GM12878 (cell line): ENCODE data around the gene GAREM2. TPM values are rescaled to one million over a fixed set of nuclear protein-coding genes. Genes with fewer than 3 reads are reported as not detected.

ENCODE experiments used
- ATAC-seq: fragments of 200-7000 bp; cut with Tn5 transposase; 3 replicates; pipeline ENCODE4 v1.9.1; 2020; ENCODE audit warnings: mild to moderate bottlenecking, moderate library complexity
- BruUV-seq: library from RNA; stranded (reverse); fragments of 400-500 nt; replicated peaks from 2 replicates; lab custom pipeline; 2021; lab: Mats Ljungman, UMichigan
- CTCF ChIA-PET: fragments of 300-600 bp; sonication (Branson Sonifier 250); formaldehyde crosslinking; extraction: SDS; loops from one replicate; lab custom pipeline; 2021; ENCODE audit warnings: inconsistent platforms; lab: Yijun Ruan, JAX
- POLR2A ChIA-PET: fragments of 350-600 bp; formaldehyde crosslinking; extraction: SDS; loops from one replicate; lab custom pipeline; 2021; ENCODE audit warnings: inconsistent platforms; lab: Charles Lee
- RAD21 ChIA-PET: fragments of 300-600 bp; sonication (Branson Sonifier 250); formaldehyde crosslinking; loops from one replicate; lab custom pipeline; 2023; ENCODE audit warnings: antibody characterized with exemption; ENCODE audit not compliant: unreplicated experiment; lab: Charles Lee
- SMC1A ChIA-PET: fragments of 300-600 bp; sonication (Branson Sonifier 250); formaldehyde crosslinking; loops from one replicate; lab custom pipeline; 2023; ENCODE audit not compliant: unreplicated experiment, uncharacterized antibody; lab: Charles Lee
- DNase-seq: peaks from one replicate; pipeline ENCODE4 v3.0.0-alpha.2; 2011; ENCODE audit warnings: low read depth, low spot score
- FAIRE-seq: peaks from 3 replicates; lab custom pipeline; 2011; peaks lifted over from hg19 to GRCh38; lab: Jason Lieb, UNC
- H2AFZ ChIP-seq: 2 replicates; pipeline ENCODE4 v1.6.0; 2011; ENCODE audit warnings: low read depth, low read length, control low read depth; ENCODE audit not compliant: control insufficient read depth
- H3K27ac ChIP-seq: 2 replicates; pipeline ENCODE4 v1.5.1; 2011; ENCODE audit warnings: control low read depth; ENCODE audit not compliant: control insufficient read depth, insufficient read depth
- H3K27me3 ChIP-seq, 2 experiments: replicated peaks in 1 of 2; 2 replicates each; pipeline versions ENCODE4 v1.6.0 to v1.6.1; 2011; ENCODE audit warnings: low read length in 1 of 2; ENCODE audit not compliant: control insufficient read depth in 2 of 2, insufficient read depth in 2 of 2
- H3K36me3 ChIP-seq, 2 experiments: 2 replicates each; pipeline ENCODE4 v1.5.1; 2011; ENCODE audit warnings: low read length in 1 of 2; ENCODE audit not compliant: control insufficient read depth in 2 of 2, insufficient read depth in 2 of 2
- H3K4me1 ChIP-seq: 2 replicates; pipeline ENCODE4 v1.6.1; 2011; ENCODE audit warnings: mild to moderate bottlenecking, low read length, moderate library complexity, mixed read lengths; ENCODE audit not compliant: control insufficient read depth, insufficient read depth
- H3K4me2 ChIP-seq: 2 replicates; pipeline ENCODE4 v1.6.0; 2011; ENCODE audit warnings: control low read depth; ENCODE audit not compliant: control insufficient read depth, insufficient read depth
- H3K4me3 ChIP-seq: fragments of 200-600 bp; sonication (generic); 2 replicates; pipeline ENCODE4 v1.5.1; 2016
- H3K79me2 ChIP-seq: 2 replicates; pipeline ENCODE4 v1.6.0; 2011; ENCODE audit warnings: low read length; ENCODE audit not compliant: control insufficient read depth, insufficient read depth
- H3K9ac ChIP-seq: 2 replicates; pipeline ENCODE4 v1.8.0; 2011; ENCODE audit warnings: low read length, control low read depth, mixed read lengths; ENCODE audit not compliant: control insufficient read depth, insufficient read depth
- H3K9me3 ChIP-seq: replicated peaks from 3 replicates; pipeline ENCODE4 v1.5.1; 2011; ENCODE audit warnings: mild to moderate bottlenecking, low read length; ENCODE audit not compliant: control insufficient read depth, insufficient read depth
- H4K20me1 ChIP-seq: 2 replicates; pipeline ENCODE4 v1.6.0; 2011; ENCODE audit not compliant: control insufficient read depth, insufficient read depth
- ATF3 ChIP-seq: IDR thresholded peaks from 2 replicates; pipeline ENCODE4 v1.6.1; 2011; ENCODE audit warnings: low read depth, mild to moderate bottlenecking, low read length, moderate library complexity, borderline replicate concordance; ENCODE audit errors: extremely low read depth
- BACH1 ChIP-seq: fragments of 450-650 bp; IDR thresholded peaks from 2 replicates; pipeline ENCODE4 v1.6.1; 2017; ENCODE audit warnings: mild to moderate bottlenecking, borderline replicate concordance
- CHD1 ChIP-seq: IDR thresholded peaks from 2 replicates; pipeline ENCODE4 v1.6.1; 2012; ENCODE audit warnings: low read depth, low read length, improper control_type of control experiment
- CHD2 ChIP-seq: IDR thresholded peaks from 2 replicates; pipeline ENCODE4 v1.6.1; 2011; ENCODE audit warnings: low read depth, low read length, improper control_type of control experiment, borderline replicate concordance
- EGR1 ChIP-seq, 2 experiments: IDR thresholded peaks; 1 replicate in 1 of 2; 2 replicates in 1 of 2; pipeline ENCODE4 v1.6.1; 2011 to 2012; ENCODE audit warnings: low read depth in 2 of 2, low read length in 2 of 2, borderline replicate concordance in 1 of 2, mild to moderate bottlenecking in 1 of 2, moderate library complexity in 1 of 2
- MEF2B ChIP-seq: fragments of 450-650 bp; IDR thresholded peaks from 2 replicates; pipeline ENCODE4 v1.6.1; 2018; ENCODE audit warnings: mild to moderate bottlenecking, moderate library complexity; ENCODE audit not compliant: partially characterized antibody, poor library complexity, severe bottlenecking
- MTA2 ChIP-seq: fragments of 450-650 bp; IDR thresholded peaks from 2 replicates; pipeline ENCODE4 v1.6.1; 2016; ENCODE audit warnings: low read depth, mild to moderate bottlenecking, moderate library complexity
- PAX5 ChIP-seq: IDR thresholded peaks from 2 replicates; pipeline ENCODE4 v1.6.1; 2011; ENCODE audit warnings: low read depth, low read length, borderline replicate concordance
- SMAD5 ChIP-seq: IDR thresholded peaks from 2 replicates; pipeline ENCODE4 v1.6.1; 2016; ENCODE audit warnings: antibody characterized with exemption, low read depth
- SMC3 ChIP-seq: IDR thresholded peaks from 2 replicates; pipeline ENCODE4 v1.6.1; 2011; ENCODE audit warnings: low read length, improper control_type of control experiment, borderline replicate concordance
- SUZ12 ChIP-seq: fragments of 200-600 bp; sonication (generic); IDR thresholded peaks from one replicate; pipeline ENCODE4 v1.6.1; 2018; ENCODE audit warnings: antibody characterized with exemption, mild to moderate bottlenecking; ENCODE audit not compliant: unreplicated experiment
- TAF1 ChIP-seq: IDR thresholded peaks from 2 replicates; pipeline ENCODE4 v1.6.1; 2011; ENCODE audit warnings: mild to moderate bottlenecking, low read depth, low read length, borderline replicate concordance
- ZNF592 ChIP-seq: fragments of 450-650 bp; IDR thresholded peaks from 2 replicates; pipeline ENCODE4 v1.6.1; 2017; ENCODE audit warnings: mild to moderate bottlenecking, moderate library complexity
- ZNF687 ChIP-seq: fragments of 450-650 bp; IDR thresholded peaks from 2 replicates; pipeline ENCODE4 v1.6.1; 2017; ENCODE audit warnings: mild to moderate bottlenecking, moderate library complexity
- WGBS: methylation state at CpG from one replicate; pipeline ENCODE4 v1.1.6; 2016; ENCODE audit warnings: low lambda C conversion rate; ENCODE audit not compliant: insufficient replicate concordance, insufficient coverage; ENCODE audit errors: missing lambda C conversion rate; 5-methylcytosine and 5-hydroxymethylcytosine counted together
- in situ Hi-C: fragments of 300-500 bp; cut with MboI; formaldehyde crosslinking; loops from 9 replicates; pipeline ENCODE4 v1.14.3; 2018; ENCODE audit warnings: mixed read lengths
- intact Hi-C: fragments of 100-400 bp; cut with micrococcal nuclease; formaldehyde crosslinking; loops from one replicate; pipeline ENCODE4 v1.14.2; 2022; ENCODE audit not compliant: unreplicated experiment
- polyA plus RNA-seq, 11 experiments: library from polyadenylated mRNA; depleted of rRNA in 4 of 11; unstranded in 6 of 11; stranded (reverse) in 5 of 11; fragments of >200 nt; fragmentation: Nextera tagmentation in 4 of 11; fragmentation: Illumina TruSeq in 1 of 11; extraction: Ambion mirVana in 4 of 11; extraction: Trizol in 1 of 11; gene quantifications; 1 replicate in 1 of 11; 2 replicates in 10 of 11; pipeline versions ENCODE4 v1.2.1 to v1.2.3, GENCODE V29; 2011 to 2016; ENCODE audit warnings: inconsistent platforms in 2 of 11, missing spikeins in 2 of 11, low read depth in 1 of 11
- total RNA-seq, 4 experiments: library from RNA; depleted of rRNA in 3 of 4; stranded (reverse); fragments of >200 nt in 3 of 4; fragmentation: Illumina TruSeq in 1 of 4; extraction: Trizol in 1 of 4; gene quantifications; 2 replicates each; pipeline versions ENCODE4 v1.2.1 to v1.2.3, GENCODE V29; 2013 to 2021

GAREM2 gene
- total and polyA plus RNA-seq, 10 of the 15 experiments (the other 5 are each of a cell fraction or from before 2014, with no cell fraction given), result 0.06 to 1.4 (median 0.44) TPM

GRCh38 chr2:26175466-26176278 is 2.8 kb downstream of the GAREM2 start (continued):
- TF ChIP-seq ZNF592 (no peak), EGR1 (IDR thresholded peaks at IDR 0.05; ENCODE audit: borderline replicate concordance in 1 of 2, low read depth in 2 of 2, low read length in 2 of 2) (no peak), SMAD5 (no peak), CHD2 (no peak)

GRCh38 chr2:26176279-26176615 is 3.4 kb downstream of the GAREM2 start:
- in situ Hi-C loops, result no loop called here
- intact Hi-C loops, result no loop called here
- Histone ChIP-seq H3K79me2 (no peaks in the 10 kb centered on the region), H3K4me3 (no peak overlapping the region), H3K36me3 (no peaks in the 10 kb centered on the region), H3K9ac (no peak overlapping the region), H4K20me1 (no peaks in the 10 kb centered on the region; the same call in 1 of the 2 replicates), H3K27me3 (peaks cover 4 to 13% of the 10 kb centered on the region in 2 experiments), H3K4me2 (no peak overlapping the region), H2AFZ (no peak overlapping the region), H3K27ac (no peak overlapping the region), H3K9me3 (no peaks in the 10 kb centered on the region), H3K4me1 (no peaks in the 10 kb centered on the region; the same call in 1 of the 2 replicates)
- SMC1A ChIA-PET, result no interaction called here
- WGBS, result 71% methylated on average over 6 of the region's 11 CpGs
- POLR2A ChIA-PET, result no interaction called here
- CTCF ChIA-PET, result no interaction called here
- RAD21 ChIA-PET, result interaction anchor here (0.7 kb wide), 1 partner anchor 29 kb away, joined by 3 read pairs; no protein-coding TSS in a partner anchor
- DNase-seq (no peak), ATAC-seq (no peak), FAIRE-seq (no peak)
- BruUV-seq, result no TSS peak
- TF ChIP-seq MTA2, result no peak
- no peak for TF ChIP-seq ATF3
- TF ChIP-seq TAF1, result no peak
- TF ChIP-seq SMC3, result no peak
- no peak for TF ChIP-seq CHD1
- no peak for TF ChIP-seq SUZ12
- no peak for TF ChIP-seq BACH1
- TF ChIP-seq ZNF687, result no peak
- TF ChIP-seq MEF2B, result no peak
- TF ChIP-seq PAX5, result no peak
